Measurements from ENCODE around the gene RASAL2. TPM values are rescaled to one million over a fixed set of nuclear protein-coding genes. Genes with fewer than 3 reads are reported as not detected.

RASAL2 gene
- total RNA-seq: 18.8 and 21.7 TPM in 2 replicates

GRCh38 chr1:178093951-178094738 lies at the start of gene RASAL2:
TSS of gene RASAL2 (plus strand) at chr1:178094104. CDS start at chr1:178094493, 389 bp downstream.

DNA sequence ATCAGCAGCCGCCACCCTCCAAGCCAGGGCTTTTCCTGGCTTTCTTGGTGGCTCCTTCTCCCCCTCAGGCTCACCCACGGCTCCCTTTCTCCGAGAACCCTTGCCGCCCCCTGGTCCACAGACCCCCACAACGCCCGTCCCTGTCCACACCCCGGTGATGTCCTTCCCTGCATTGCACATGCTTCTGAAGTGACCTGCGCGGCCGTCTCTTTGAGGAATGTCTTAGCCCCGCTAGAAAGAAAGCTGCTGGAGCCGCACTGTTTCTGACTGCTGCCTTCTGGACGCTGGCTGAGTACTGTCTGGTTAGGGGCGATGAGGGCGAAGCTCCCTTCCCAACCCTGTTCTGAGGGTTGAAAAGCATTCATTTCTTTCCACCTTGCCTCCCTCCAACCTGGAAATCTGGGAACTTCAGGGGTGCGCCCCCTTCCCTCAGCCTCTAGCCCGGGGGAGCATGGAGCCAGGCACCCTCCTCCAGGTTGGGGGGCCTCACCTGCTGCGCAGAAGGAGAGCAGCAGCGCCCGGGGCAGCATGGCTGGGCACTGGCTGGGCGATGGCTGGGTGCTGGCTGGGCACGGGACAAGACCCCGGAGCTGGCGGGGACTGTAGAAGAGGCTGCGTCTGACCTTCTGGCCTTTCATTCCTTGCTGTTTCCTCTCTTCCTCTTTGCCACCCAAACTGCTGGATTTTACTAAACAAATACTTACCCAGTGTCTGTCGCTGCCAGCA lies 402.7 kb downstream of the RASAL2 start, which contains the start of gene CLEC20A:
CLEC20A (minus strand) TSS at position 555 of the 726 bp plus-strand sequence; CDS start at position 530, 25 bp downstream.

DNA sequence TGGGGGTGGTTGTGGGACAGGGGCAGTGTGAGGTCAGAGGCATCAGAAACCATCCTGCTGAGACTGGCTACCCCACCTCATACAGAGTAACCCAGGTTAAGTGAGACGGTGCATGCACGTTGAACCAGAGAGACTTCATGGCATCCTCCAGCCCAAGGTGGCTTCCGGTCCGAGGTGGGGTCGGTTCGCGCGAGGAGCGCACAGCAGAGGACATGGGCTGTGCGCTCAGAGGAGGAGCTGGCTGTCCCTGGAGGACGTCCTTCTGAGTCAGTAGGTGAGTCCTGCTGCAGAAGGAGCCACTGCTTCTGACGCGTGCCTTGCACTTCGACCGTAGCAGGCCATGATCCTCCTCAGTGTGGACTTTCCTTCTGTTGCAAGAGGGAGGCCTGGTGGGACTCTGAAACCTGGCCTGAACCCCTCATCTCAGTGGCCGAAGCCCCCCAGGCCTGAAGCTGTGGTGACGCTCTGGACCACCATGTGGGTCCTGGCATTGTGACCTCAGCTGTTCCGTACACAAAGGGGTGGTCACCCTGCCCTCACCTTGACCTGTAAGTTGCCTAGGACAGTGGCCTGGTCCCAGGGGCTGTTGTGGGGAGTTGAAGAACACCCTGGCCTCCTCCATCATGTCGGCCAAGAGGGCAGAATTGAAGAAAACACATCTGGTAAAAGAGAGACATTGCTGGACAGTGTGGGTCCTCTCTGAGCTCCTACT lies 418.8 kb downstream of the RASAL2 start, which contains the start of gene TEX35:
TEX35 (plus strand) TSS at position 544 of the 712 bp plus-strand sequence; CDS start at position 624, 80 bp downstream.

Other genes with a start within 250 kb of the RASAL2 start
- gene SEC16B, start 124.0 kb upstream of the RASAL2 start, total RNA-seq: 0.21 and 0.96 TPM in 2 replicates